GM12878 (cell line): ENCODE results near the gene AGBL4.

Experiments
- CEBPB ChIP-seq, 2 experiments: fragments of 150-350 bp in 1 of 2; IDR thresholded peaks; 2 replicates each; pipeline ENCODE4 v1.6.1; 2012 to 2014; ENCODE audit warnings: low read depth in 2 of 2, low read length in 2 of 2, borderline replicate concordance in 1 of 2, inconsistent platforms in 1 of 2
- CTCF ChIP-seq, 3 experiments: IDR thresholded peaks in 2 of 3; conservative IDR thresholded peaks in 1 of 3; 2 replicates each; pipeline ENCODE4 v1.5.1; 2011; ENCODE audit warnings: low read depth in 3 of 3, low read length in 3 of 3, mild to moderate bottlenecking in 3 of 3, control low read depth in 2 of 3, moderate library complexity in 2 of 3, inconsistent platforms in 1 of 3, mixed read lengths in 1 of 3; ENCODE audit not compliant: control insufficient read depth in 2 of 3, insufficient read depth in 1 of 3; ENCODE audit errors: extremely low read depth in 1 of 3
- EED ChIP-seq: sonication (generic); IDR thresholded peaks from 2 replicates; pipeline ENCODE4 v1.6.1; 2016; ENCODE audit warnings: antibody characterized with exemption, low read depth
- FOXM1 ChIP-seq: IDR thresholded peaks from 2 replicates; pipeline ENCODE4 v1.6.1; 2012; ENCODE audit warnings: low read depth, mild to moderate bottlenecking, inconsistent platforms, low read length, moderate library complexity
- JUND ChIP-seq: IDR thresholded peaks from 2 replicates; pipeline ENCODE4 v1.6.1; 2012; ENCODE audit warnings: low read depth, mild to moderate bottlenecking, low read length, improper control_type of control experiment, moderate library complexity
- POLR2AphosphoS5 ChIP-seq: IDR thresholded peaks from 2 replicates; pipeline ENCODE4 v1.6.1; 2011; ENCODE audit warnings: mild to moderate bottlenecking, low read length, inconsistent platforms
- RAD21 ChIP-seq: IDR thresholded peaks from 2 replicates; pipeline ENCODE4 v1.6.1; 2011; ENCODE audit warnings: mild to moderate bottlenecking, low read depth, low read length, moderate library complexity; ENCODE audit not compliant: insufficient read depth
- TAF1 ChIP-seq: IDR thresholded peaks from 2 replicates; pipeline ENCODE4 v1.6.1; 2011; ENCODE audit warnings: mild to moderate bottlenecking, low read depth, low read length, borderline replicate concordance

- TF ChIP-seq FOXM1 (no peak), CTCF (IDR thresholded peaks at IDR 0.05 in 2 of 3, conservative IDR thresholded peaks at IDR 0.05 in 1 of 3; ENCODE audit: control insufficient read depth in 2 of 3, extremely low read depth in 1 of 3, insufficient read depth in 1 of 3, low read depth in 3 of 3, low read length in 3 of 3) (no peak), RAD21 (no peak), EED (no peak), TAF1 (no peak), JUND (no peak), POLR2AphosphoS5 (no peak), CEBPB (IDR thresholded peaks at IDR 0.05; ENCODE audit: borderline replicate concordance in 1 of 2, low read depth in 2 of 2, low read length in 2 of 2) (no peak)
These were observed 1421.4 kb downstream of the AGBL4 start for GRCh38 chr1:48602349-48602748.
